H7 (cell line): ENCODE measurements around the gene BLTP3B. TPM values are rescaled to one million over a fixed set of nuclear protein-coding genes. Genes with fewer than 3 reads are reported as not detected.

ENCODE experiments used
- DNase-seq: peaks from one replicate; pipeline ENCODE4 v3.0.0; 2012
- H3K27me3 ChIP-seq: 2 replicates; pipeline ENCODE4 v1.6.0; 2011; ENCODE audit warnings: mild to moderate bottlenecking, low read length; ENCODE audit not compliant: control insufficient read depth, insufficient read depth
- H3K36me3 ChIP-seq: replicated peaks from 2 replicates; pipeline ENCODE4 v1.5.1; 2011; ENCODE audit warnings: low read length; ENCODE audit not compliant: control insufficient read depth, insufficient read depth
- H3K4me3 ChIP-seq: 2 replicates; pipeline ENCODE4 v1.5.1; 2011; ENCODE audit warnings: low read depth, mild to moderate bottlenecking, control low read depth, low read length, moderate library complexity; ENCODE audit not compliant: insufficient read depth
- total RNA-seq: library from RNA; depleted of rRNA; stranded (reverse); fragments of >200 nt; shearing (Covaris generic); gene quantifications from 2 replicates; pipeline ENCODE4 v1.2.3, GENCODE V29; 2014

BLTP3B gene
- total RNA-seq, 1 experiment from 2014 or later = 36.4 TPM

GRCh38 chr12:100146252-100146651 is 3.6 kb upstream of the BLTP3B start:
- no peak overlapping the region for H3K4me3 ChIP-seq
- no peaks in the 10 kb centered on the region for H3K36me3 ChIP-seq
- DNase-seq = no peak
- no peaks in the 10 kb centered on the region for H3K27me3 ChIP-seq

DNA sequence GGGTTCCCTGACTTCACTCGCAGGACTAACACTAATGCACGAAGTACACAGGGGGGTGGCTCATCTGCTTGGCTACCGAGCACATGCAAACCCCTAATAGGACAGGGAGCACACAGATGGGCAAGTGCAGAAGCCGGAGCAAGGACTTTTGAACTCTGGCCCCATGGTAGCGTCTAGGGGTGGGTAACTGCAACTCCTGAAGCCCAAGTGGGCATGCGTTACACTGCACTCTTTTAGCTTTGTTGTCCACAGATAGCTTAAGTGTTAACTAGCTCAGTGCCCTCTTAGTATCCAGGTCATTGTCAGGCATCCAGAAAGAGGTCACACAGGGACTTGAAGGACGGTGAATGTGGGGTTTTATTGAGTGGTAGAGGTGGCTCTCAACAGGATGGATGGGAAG is 3.0 kb upstream of the BLTP3B start:
- no peak overlapping the region for H3K4me3 ChIP-seq
- no peak for DNase-seq

GRCh38 chr12:100141998-100142850 is 450 bp downstream of the BLTP3B start:
- Histone ChIP-seq H3K4me3 (peak overlapping the region; percentile 98), H3K27me3 (no peaks in the 10 kb centered on the region), H3K36me3 (no peaks in the 10 kb centered on the region)
- peak; percentile 80 for DNase-seq

More for the DNA sequence above, 3.0 kb upstream of the BLTP3B start:
- Histone ChIP-seq H3K36me3 (no peaks in the 10 kb centered on the region), H3K27me3 (no peaks in the 10 kb centered on the region)

GRCh38 chr12:100141666-100141997 is 1.0 kb downstream of the BLTP3B start:
- Histone ChIP-seq H3K4me3 (peak overlapping the region; percentile 98), H3K36me3 (no peaks in the 10 kb centered on the region), H3K27me3 (no peaks in the 10 kb centered on the region)
- DNase-seq = no peak

- no peak for DNase-seq
- Histone ChIP-seq H3K4me3 (no peak overlapping the region), H3K36me3 (no peaks in the 10 kb centered on the region), H3K27me3 (no peaks in the 10 kb centered on the region)
Observed at GRCh38 chr12:100138803-100139098, 3.9 kb downstream of the BLTP3B start.

DNA sequence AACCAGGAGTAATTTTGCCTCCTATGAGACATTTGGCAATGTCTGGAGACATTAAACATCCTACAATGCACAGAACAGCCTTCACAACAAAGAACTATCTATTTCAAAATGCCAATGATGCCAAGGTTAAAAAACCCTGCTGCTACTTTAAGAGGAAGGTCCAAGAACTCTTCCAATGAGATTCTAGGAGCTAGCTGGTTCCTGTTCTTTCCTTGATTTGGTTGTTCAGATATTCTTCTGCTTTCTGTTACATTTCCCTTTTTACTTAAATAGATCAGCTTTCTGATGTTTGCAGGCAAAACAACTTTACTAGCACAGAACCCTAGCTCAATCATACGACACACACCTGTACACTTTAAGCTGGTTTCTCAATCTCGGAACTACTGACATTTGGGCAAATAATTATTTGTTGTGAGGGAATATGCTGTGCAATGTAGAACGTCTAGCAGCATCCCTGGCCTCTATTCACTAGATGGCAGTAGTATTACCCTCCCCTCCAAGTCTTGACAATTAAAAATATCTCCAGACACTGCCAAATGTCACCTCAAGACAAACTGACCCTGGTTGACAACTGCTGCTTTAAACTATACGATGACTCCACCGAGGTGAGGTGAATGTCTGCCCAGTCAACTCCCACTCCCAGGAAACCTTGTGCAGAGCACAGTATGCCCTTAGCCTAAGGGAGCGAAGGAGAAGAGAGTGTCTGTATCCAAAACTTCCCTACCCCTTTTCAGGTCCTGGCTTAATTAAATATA is 4.4 kb downstream of the BLTP3B start:
- Histone ChIP-seq H3K27me3 (no peaks in the 10 kb centered on the region), H3K4me3 (no peak overlapping the region), H3K36me3 (no peaks in the 10 kb centered on the region)
- DNase-seq = no peak

- Histone ChIP-seq H3K4me3 (no peak overlapping the region), H3K36me3 (no peaks in the 10 kb centered on the region), H3K27me3 (no peaks in the 10 kb centered on the region)
- no peak for DNase-seq
Observed at GRCh38 chr12:100133200-100133599, 9.5 kb downstream of the BLTP3B start.

DNA sequence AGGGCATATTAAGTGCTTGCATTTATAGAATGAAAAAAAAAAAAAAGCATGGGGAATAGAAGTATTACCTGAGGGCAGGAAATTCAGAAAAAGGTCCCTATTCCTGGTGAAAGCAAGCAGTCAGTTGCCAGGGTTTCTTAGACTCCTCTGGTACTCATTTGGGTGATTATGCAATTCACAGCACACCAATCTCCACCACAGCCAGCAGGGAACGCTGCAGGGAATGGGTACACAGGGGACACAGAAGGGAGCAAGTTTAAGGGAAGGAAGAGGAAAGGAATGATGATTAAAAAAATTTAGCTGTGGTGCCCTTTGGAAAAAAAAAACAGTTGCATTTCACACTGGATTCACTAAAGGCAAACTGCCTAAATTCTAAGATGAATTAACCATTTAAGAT is 14.2 kb downstream of the BLTP3B start:
- Histone ChIP-seq H3K36me3 (no peaks in the 10 kb centered on the region), H3K27me3 (no peaks in the 10 kb centered on the region), H3K4me3 (no peak overlapping the region)
- peak; percentile 42 for DNase-seq

DNA sequence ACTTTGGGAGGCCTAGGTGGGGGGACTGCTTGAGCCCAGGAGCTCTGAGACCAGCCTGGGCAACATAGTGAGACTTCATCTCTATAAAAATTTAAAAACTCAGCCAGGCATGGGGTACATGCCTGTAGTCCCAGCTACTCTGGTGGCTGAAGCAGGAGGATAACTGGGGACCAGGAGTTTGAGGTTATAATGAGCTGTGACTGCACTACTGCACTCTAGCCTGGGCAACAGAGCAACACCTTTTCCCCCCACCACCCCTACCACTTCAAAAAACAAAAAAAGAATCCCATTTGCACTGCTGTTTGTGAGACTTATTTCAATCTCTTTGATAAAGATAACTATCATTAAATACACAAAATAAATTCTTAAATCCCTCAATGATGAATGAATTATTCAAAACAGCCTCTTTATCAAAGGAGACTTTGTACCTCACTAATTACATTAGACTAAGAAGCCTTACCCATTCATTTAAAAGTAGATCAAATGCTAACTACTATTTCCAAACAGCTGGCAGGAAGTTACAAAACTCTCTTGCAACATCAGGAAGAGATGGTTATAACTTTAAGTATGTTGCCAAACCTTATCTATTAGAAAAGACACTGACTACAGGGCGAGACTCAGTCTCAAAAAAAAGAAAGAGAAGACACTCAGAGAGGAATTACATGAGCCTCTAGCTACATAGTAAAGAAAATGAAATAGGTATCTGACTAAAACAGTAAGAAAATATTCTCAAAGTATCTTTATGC is 14.7 kb downstream of the BLTP3B start:
- Histone ChIP-seq H3K36me3 (no peaks in the 10 kb centered on the region), H3K27me3 (no peaks in the 10 kb centered on the region), H3K4me3 (no peak overlapping the region)
- no peak for DNase-seq

DNA sequence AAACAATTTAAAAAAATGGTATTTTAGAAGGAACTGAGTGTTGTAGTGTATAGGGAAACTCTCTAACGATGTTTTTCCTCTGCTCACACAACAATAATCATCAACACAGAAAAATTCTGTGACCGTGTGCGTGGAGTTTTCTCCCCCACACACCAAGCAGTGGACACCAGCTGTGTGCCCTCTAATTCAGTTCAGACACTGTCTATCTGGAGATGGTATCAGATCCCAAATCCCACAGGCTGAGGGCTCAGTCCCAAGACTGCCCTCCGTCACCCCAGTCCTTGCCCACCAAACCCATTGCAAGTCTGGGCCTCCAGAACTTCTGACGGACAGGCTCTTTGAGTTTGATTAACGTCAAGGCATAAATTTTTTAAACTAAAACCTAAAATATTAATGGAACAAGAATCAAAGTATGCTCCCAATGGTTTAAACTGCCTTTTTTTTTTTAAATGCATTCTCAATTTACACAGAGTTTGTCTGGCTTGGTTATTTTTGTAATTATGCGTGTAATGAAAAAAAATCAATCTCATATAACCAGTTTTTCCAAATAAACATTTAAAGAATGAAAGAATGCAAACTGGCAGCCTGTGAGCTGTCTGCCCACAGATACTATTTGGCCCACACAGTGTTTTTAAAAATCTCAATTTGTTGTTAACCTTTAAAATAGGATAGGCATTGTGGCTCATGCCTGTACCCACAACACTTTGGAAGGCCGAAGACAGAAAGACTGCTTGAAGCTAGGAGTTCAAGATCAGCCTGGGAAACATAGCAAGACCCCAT is 19.2 kb downstream of the BLTP3B start:
- H3K27me3 ChIP-seq = no peaks in the 10 kb centered on the region
- no peak overlapping the region for H3K4me3 ChIP-seq
- no peaks in the 10 kb centered on the region for H3K36me3 ChIP-seq
- DNase-seq = no peak

DNA sequence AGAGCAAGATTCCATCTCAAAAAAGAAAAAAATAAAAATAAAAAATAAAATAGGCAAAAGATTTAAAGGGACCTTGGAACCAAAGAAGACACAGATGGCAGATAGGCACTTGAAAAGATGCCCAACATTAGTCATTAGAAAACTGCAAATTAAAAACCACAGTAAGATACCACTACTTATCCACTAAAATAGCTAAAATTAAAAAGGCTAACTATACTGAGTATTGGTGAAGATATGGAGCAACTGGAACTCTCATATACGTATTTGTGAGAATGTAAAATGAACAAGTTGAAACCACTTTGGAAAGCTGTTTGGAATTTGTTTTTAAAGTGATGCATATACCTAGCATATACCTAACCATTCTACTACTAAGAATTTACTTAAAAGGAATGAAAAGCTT is 22.3 kb downstream of the BLTP3B start:
- no peak for DNase-seq
- no peak overlapping the region for H3K4me3 ChIP-seq
- H3K27me3 ChIP-seq = no peaks in the 10 kb centered on the region

DNA sequence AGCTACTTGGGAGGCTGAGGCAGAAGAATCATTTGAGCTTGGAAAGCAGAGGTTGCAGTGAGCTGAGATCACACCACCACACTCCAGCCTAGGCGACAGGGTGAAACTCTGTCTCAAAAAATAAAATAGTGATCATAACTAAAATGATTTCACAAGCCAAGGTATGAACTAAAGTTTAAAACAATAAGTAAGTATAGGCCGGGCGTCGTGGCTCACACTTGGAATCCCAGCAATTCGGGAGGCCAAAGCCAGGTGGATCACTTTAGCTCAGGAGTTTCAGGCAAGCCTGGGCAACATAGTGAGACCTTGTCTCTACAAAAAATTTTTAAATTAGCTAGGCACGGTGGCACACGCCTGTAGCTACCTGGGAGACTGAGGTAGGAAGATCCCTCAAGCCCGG is 27.4 kb downstream of the BLTP3B start:
- no peaks in the 10 kb centered on the region for H3K36me3 ChIP-seq
- no peak overlapping the region for H3K4me3 ChIP-seq
- no peak for DNase-seq
- H3K27me3 ChIP-seq = no peaks in the 10 kb centered on the region

More for the DNA sequence above, 22.3 kb downstream of the BLTP3B start:
- H3K36me3 ChIP-seq = no peaks in the 10 kb centered on the region

DNA sequence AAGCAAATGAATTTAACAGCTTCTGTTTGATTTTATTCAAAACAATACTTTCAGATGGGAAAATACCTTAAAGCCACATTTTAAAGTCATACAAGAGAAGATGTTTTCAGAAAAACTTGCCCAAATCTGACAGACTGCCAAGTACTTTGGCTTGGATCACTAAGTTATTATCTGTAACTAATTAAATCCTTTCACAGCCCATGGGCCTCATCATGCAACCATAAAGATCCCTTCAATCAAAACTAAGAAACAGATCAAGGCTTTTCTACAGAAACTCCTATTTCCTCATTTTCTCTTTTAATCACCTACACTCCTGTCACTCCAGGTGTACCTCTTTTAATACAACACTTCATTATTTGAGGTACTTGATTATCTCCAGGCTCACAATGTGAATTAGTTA is 28.1 kb downstream of the BLTP3B start:
- no peak for DNase-seq
- Histone ChIP-seq H3K27me3 (no peaks in the 10 kb centered on the region), H3K4me3 (no peak overlapping the region), H3K36me3 (no peaks in the 10 kb centered on the region)

- Histone ChIP-seq H3K4me3 (no peak overlapping the region), H3K27me3 (no peaks in the 10 kb centered on the region), H3K36me3 (no peaks in the 10 kb centered on the region)
- no peak for DNase-seq
Observed at GRCh38 chr12:100110276-100110675, 32.4 kb downstream of the BLTP3B start.
